BJ (cell line): ENCODE data around the gene GRIK3. TPM values are rescaled to one million over a fixed set of nuclear protein-coding genes. Genes with fewer than 3 reads are reported as not detected.

Experiments used
- CTCF ChIA-PET: fragments of 350-600 bp; formaldehyde crosslinking; extraction: SDS; loops from one replicate; lab custom pipeline; 2021; ENCODE audit warnings: antibody characterized with exemption, inconsistent platforms; lab: Yijun Ruan, JAX
- POLR2A ChIA-PET: fragments of 300-600 bp; sonication (Branson Sonifier 250); formaldehyde crosslinking; extraction: SDS; loops from one replicate; lab custom pipeline; 2021; ENCODE audit warnings: antibody characterized with exemption; lab: Charles Lee
- DNase-seq: peaks from one replicate; pipeline ENCODE4 v3.0.0-alpha.2; 2011; ENCODE audit warnings: low read depth
- H3K27me3 ChIP-seq: 2 replicates; pipeline ENCODE4 v1.6.0; 2011; ENCODE audit warnings: low read length; ENCODE audit not compliant: control insufficient read depth, insufficient read depth
- H3K36me3 ChIP-seq: 2 replicates; pipeline ENCODE4 v1.5.1; 2011; ENCODE audit warnings: low read length; ENCODE audit not compliant: control insufficient read depth, insufficient read depth
- H3K4me3 ChIP-seq: 2 replicates; pipeline ENCODE4 v1.5.1; 2011; ENCODE audit warnings: low read depth, mild to moderate bottlenecking, control low read depth, low read length
- CTCF ChIP-seq: IDR thresholded peaks from 2 replicates; pipeline ENCODE4 v1.5.1; 2011; ENCODE audit warnings: low read depth, mild to moderate bottlenecking, control low read depth, inconsistent platforms, low read length, moderate library complexity; ENCODE audit not compliant: insufficient read depth
- polyA plus RNA-seq: library from polyadenylated mRNA; depleted of rRNA; stranded (reverse); fragments of >200 nt; gene quantifications from 2 replicates; pipeline ENCODE4 v1.2.3, GENCODE V29; 2011

GRIK3 gene
- polyA plus RNA-seq, 1 experiment = not detected

- POLR2A ChIA-PET = no interaction called here
- H3K36me3 ChIP-seq = no peaks in the 10 kb centered on the region
- no peak for DNase-seq
- no peak for TF ChIP-seq CTCF
- peaks cover 2% of the 10 kb centered on the region; the same call in 1 of the 2 replicates for H3K27me3 ChIP-seq
- CTCF ChIA-PET = no interaction called here
- no peak overlapping the region for H3K4me3 ChIP-seq
These were observed 24.2 kb upstream of the GRIK3 start for GRCh38 chr1:37058424-37058988.

- H3K4me3 ChIP-seq = no peak overlapping the region
- TF ChIP-seq CTCF = no peak
- H3K27me3 ChIP-seq = no peaks in the 10 kb centered on the region
- CTCF ChIA-PET = no interaction called here
- no peak for DNase-seq
- no peaks in the 10 kb centered on the region for H3K36me3 ChIP-seq
- POLR2A ChIA-PET = no interaction called here
These were observed 22.0 kb upstream of the GRIK3 start for GRCh38 chr1:37056325-37056724.

GRCh38 chr1:37055631-37056030, 21.3 kb upstream of the GRIK3 start:
- CTCF ChIA-PET = no interaction called here
- POLR2A ChIA-PET = no interaction called here
- no peak overlapping the region for H3K4me3 ChIP-seq
- no peak for TF ChIP-seq CTCF
- DNase-seq = no peak
- no peaks in the 10 kb centered on the region for H3K36me3 ChIP-seq
- H3K27me3 ChIP-seq = no peaks in the 10 kb centered on the region

GRCh38 chr1:37053173-37053572, 18.9 kb upstream of the GRIK3 start:
- no peaks in the 10 kb centered on the region for H3K36me3 ChIP-seq
- H3K4me3 ChIP-seq = no peak overlapping the region
- H3K27me3 ChIP-seq = no peaks in the 10 kb centered on the region
- ChIA-PET POLR2A (no interaction called here), CTCF (no interaction called here)
- TF ChIP-seq CTCF = no peak
- DNase-seq = no peak

GRCh38 chr1:37052120-37052519, 17.8 kb upstream of the GRIK3 start:
- CTCF ChIA-PET = no interaction called here

More at GRCh38 chr1:37052120-37052519, 17.8 kb upstream of the GRIK3 start:
- TF ChIP-seq CTCF = no peak
- no peak for DNase-seq
- H3K4me3 ChIP-seq = no peak overlapping the region
- H3K36me3 ChIP-seq = no peaks in the 10 kb centered on the region
- no peaks in the 10 kb centered on the region for H3K27me3 ChIP-seq
- POLR2A ChIA-PET = no interaction called here
